Cardiac muscle cell (in vitro differentiated cells and primary cell): ENCODE data around the gene DNAAF3. TPM values are rescaled to one million over a fixed set of nuclear protein-coding genes. Genes with fewer than 3 reads are reported as not detected.

Experiments used
- DNase-seq, 2 donors: peaks; one replicate each; pipeline versions ENCODE4 v3.0.0 to v3.0.0-alpha.2; 2010 to 2017; ENCODE audit warnings: low read depth in 1 of 2, low spot score in 1 of 2
- H3K27ac ChIP-seq: fragments of 200-600 bp; sonication (generic); 2 replicates; pipeline ENCODE4 v1.5.1; 2016
- H3K27me3 ChIP-seq: fragments of 200-600 bp; sonication (generic); 2 replicates; pipeline ENCODE4 v1.6.0; 2016; ENCODE audit warnings: control low read depth
- H3K36me3 ChIP-seq: fragments of 200-600 bp; sonication (generic); 2 replicates; pipeline ENCODE4 v1.5.1; 2016; ENCODE audit warnings: control low read depth
- H3K4me1 ChIP-seq: fragments of 200-600 bp; sonication (generic); 2 replicates; pipeline ENCODE4 v1.8.1; 2017; ENCODE audit warnings: low read depth, mild to moderate bottlenecking, mixed run types
- H3K4me3 ChIP-seq: fragments of 200-600 bp; sonication (generic); 2 replicates; pipeline ENCODE4 v1.5.1; 2016; ENCODE audit warnings: mild to moderate bottlenecking
- H3K9me3 ChIP-seq: fragments of 200-600 bp; sonication (generic); 2 replicates; pipeline ENCODE4 v1.5.1; 2017; ENCODE audit warnings: low read depth, mild to moderate bottlenecking, control low read depth
- CTCF ChIP-seq: IDR thresholded peaks from 2 replicates; pipeline ENCODE4 v1.5.1; 2012; ENCODE audit warnings: low read depth, mild to moderate bottlenecking, low read length
- polyA plus RNA-seq: library from polyadenylated mRNA; unstranded; fragments of >200 nt; fragmentation: Nextera tagmentation; extraction: Ambion mirVana; gene quantifications from 2 replicates; pipeline ENCODE4 v1.2.1, GENCODE V29; 2016
- total RNA-seq: library from RNA; depleted of rRNA; stranded (reverse); fragments of >200 nt; gene quantifications from 2 replicates; pipeline ENCODE4 v1.2.3, GENCODE V29; 2016

DNAAF3 gene
- total and polyA plus RNA-seq, 2 experiments from 2014 or later: 3.5 to 14.3 TPM

- peaks cover 8% of the 10 kb centered on the region for H3K4me1 ChIP-seq
- H3K9me3 ChIP-seq: no peaks in the 10 kb centered on the region
- H3K27ac ChIP-seq: no peak overlapping the region
- TF ChIP-seq CTCF: no peak
- DNase-seq: no peak
- H3K36me3 ChIP-seq: no peaks in the 10 kb centered on the region
- H3K4me3 ChIP-seq: no peak overlapping the region
- no peaks in the 10 kb centered on the region for H3K27me3 ChIP-seq
Observed at GRCh38 chr19:55109527-55110291, 56.7 kb downstream of the DNAAF3 start.

Other genes starting within 250 kb of the DNAAF3 start
- 1.4 and 1.8 TPM in 2 replicates for gene NLRP7, start 219.1 kb downstream of the DNAAF3 start, total RNA-seq
- gene NLRP7, start 219.1 kb downstream of the DNAAF3 start, polyA plus RNA-seq: 0.49 and 0.73 TPM in 2 replicates
- 22.0 and 28.3 TPM in 2 replicates for gene NLRP2, start 200.2 kb downstream of the DNAAF3 start, total RNA-seq
- 16.8 and 22.9 TPM in 2 replicates for gene NLRP2, start 200.2 kb downstream of the DNAAF3 start, polyA plus RNA-seq
- gene GP6, start 128.3 kb downstream of the DNAAF3 start, total RNA-seq: 0.42 and 1.7 TPM in 2 replicates
- 0.24 TPM in 1 of 2 replicates, not detected in the other for gene GP6, start 128.3 kb downstream of the DNAAF3 start, polyA plus RNA-seq
- 31.9 and 41.0 TPM in 2 replicates for gene RDH13, start 103.5 kb downstream of the DNAAF3 start, total RNA-seq
- gene RDH13, start 103.5 kb downstream of the DNAAF3 start, polyA plus RNA-seq: 23.7 and 27.4 TPM in 2 replicates
- gene EPS8L1, start 90.7 kb downstream of the DNAAF3 start, total RNA-seq: 2.0 and 3.9 TPM in 2 replicates
- 1.1 and 1.2 TPM in 2 replicates for gene EPS8L1, start 90.7 kb downstream of the DNAAF3 start, polyA plus RNA-seq
- 107 and 120 TPM in 2 replicates for gene PPP1R12C, start 49.0 kb downstream of the DNAAF3 start, total RNA-seq
- 32.9 and 38.0 TPM in 2 replicates for gene PPP1R12C, start 49.0 kb downstream of the DNAAF3 start, polyA plus RNA-seq
- 16.1 and 25.0 TPM in 2 replicates for gene TNNT1, start 17.4 kb downstream of the DNAAF3 start, total RNA-seq
- gene TNNT1, start 17.4 kb downstream of the DNAAF3 start, polyA plus RNA-seq: 34.7 and 35.5 TPM in 2 replicates
- gene TNNI3, start 8.9 kb downstream of the DNAAF3 start, total RNA-seq: 64.5 and 78.6 TPM in 2 replicates
- gene TNNI3, start 8.9 kb downstream of the DNAAF3 start, polyA plus RNA-seq: 49.8 and 85.5 TPM in 2 replicates
- 0.12 and 0.53 TPM in 2 replicates for gene SYT5, start 13.7 kb upstream of the DNAAF3 start, total RNA-seq
- gene SYT5, start 13.7 kb upstream of the DNAAF3 start, polyA plus RNA-seq: not detected in 2 replicates
- 3.0 and 6.9 TPM in 2 replicates for gene PTPRH, start 42.9 kb upstream of the DNAAF3 start, total RNA-seq
- 2.3 TPM in 2 replicates for gene PTPRH, start 42.9 kb upstream of the DNAAF3 start, polyA plus RNA-seq
- gene TMEM86B, start 62.1 kb upstream of the DNAAF3 start, total RNA-seq: 4.2 and 4.7 TPM in 2 replicates
- 2.6 and 5.3 TPM in 2 replicates for gene TMEM86B, start 62.1 kb upstream of the DNAAF3 start, polyA plus RNA-seq
- gene PPP6R1, start 92.4 kb upstream of the DNAAF3 start, total RNA-seq: 87.9 and 91.7 TPM in 2 replicates
- gene PPP6R1, start 92.4 kb upstream of the DNAAF3 start, polyA plus RNA-seq: 98.7 and 101 TPM in 2 replicates
- gene HSPBP1, start 113.5 kb upstream of the DNAAF3 start, total RNA-seq: 47.2 and 77.7 TPM in 2 replicates
- 68.9 and 123 TPM in 2 replicates for gene HSPBP1, start 113.5 kb upstream of the DNAAF3 start, polyA plus RNA-seq
- 34.4 and 34.7 TPM in 2 replicates for gene BRSK1, start 117.4 kb upstream of the DNAAF3 start, total RNA-seq
- 3.5 and 5.6 TPM in 2 replicates for gene BRSK1, start 117.4 kb upstream of the DNAAF3 start, polyA plus RNA-seq
- gene TMEM150B, start 158.7 kb upstream of the DNAAF3 start, total RNA-seq: not detected in 2 replicates
- gene TMEM150B, start 158.7 kb upstream of the DNAAF3 start, polyA plus RNA-seq: not detected in 2 replicates
- 58.9 and 82.4 TPM in 2 replicates for gene KMT5C, start 173.3 kb upstream of the DNAAF3 start, total RNA-seq
- 63.5 and 81.7 TPM in 2 replicates for gene KMT5C, start 173.3 kb upstream of the DNAAF3 start, polyA plus RNA-seq
- gene COX6B2, start 188.1 kb upstream of the DNAAF3 start, total RNA-seq: not detected in 2 replicates
- 0.06 and 0.17 TPM in 2 replicates for gene COX6B2, start 188.1 kb upstream of the DNAAF3 start, polyA plus RNA-seq
- not detected in 2 replicates for gene GARIN5B, start 196.6 kb upstream of the DNAAF3 start, total RNA-seq
- gene GARIN5B, start 196.6 kb upstream of the DNAAF3 start, polyA plus RNA-seq: not detected in 2 replicates
- 0.12 and 0.49 TPM in 2 replicates for gene IL11, start 203.8 kb upstream of the DNAAF3 start, total RNA-seq
- gene IL11, start 203.8 kb upstream of the DNAAF3 start, polyA plus RNA-seq: 0.72 TPM in 1 of 2 replicates, not detected in the other
- gene TMEM190, start 210.2 kb upstream of the DNAAF3 start, total RNA-seq: not detected in 2 replicates
- gene TMEM190, start 210.2 kb upstream of the DNAAF3 start, polyA plus RNA-seq: 0.85 and 1.3 TPM in 2 replicates
- 0.27 and 0.35 TPM in 2 replicates for gene TMEM238, start 217.7 kb upstream of the DNAAF3 start, total RNA-seq
- gene TMEM238, start 217.7 kb upstream of the DNAAF3 start, polyA plus RNA-seq: 1.7 and 4.0 TPM in 2 replicates
- gene RPL28, start 219.3 kb upstream of the DNAAF3 start, total RNA-seq: 757 and 1,325 TPM in 2 replicates
- gene RPL28, start 219.3 kb upstream of the DNAAF3 start, polyA plus RNA-seq: 273 and 320 TPM in 2 replicates
- 54.2 and 244 TPM in 2 replicates for gene UBE2S, start 241.2 kb upstream of the DNAAF3 start, total RNA-seq
- 164 and 471 TPM in 2 replicates for gene UBE2S, start 241.2 kb upstream of the DNAAF3 start, polyA plus RNA-seq